Stimulated activated CD8-positive, alpha-beta memory T cell treated with anti-CD3 and anti-CD28 coated beads, Interleukin-7, amount 100 ng/mL, for 4 hours (primary cell): ENCODE measurements around the gene CIART.
A peak's percentile ranks its signal among the peaks of the same experiment; 100 is the strongest.
"Not testable (repeated sequence)": the region's sequence is repeated elsewhere in the genome, so short reads cannot be mapped to it uniquely, and the experiment has no call there.

ENCODE experiments used
- DNase-seq, 2 donors: peaks; one replicate each; pipeline ENCODE4 v3.0.0-alpha.2; 2020; ENCODE audit warnings: low read depth in 2 of 2

Gene CIART, protein sequence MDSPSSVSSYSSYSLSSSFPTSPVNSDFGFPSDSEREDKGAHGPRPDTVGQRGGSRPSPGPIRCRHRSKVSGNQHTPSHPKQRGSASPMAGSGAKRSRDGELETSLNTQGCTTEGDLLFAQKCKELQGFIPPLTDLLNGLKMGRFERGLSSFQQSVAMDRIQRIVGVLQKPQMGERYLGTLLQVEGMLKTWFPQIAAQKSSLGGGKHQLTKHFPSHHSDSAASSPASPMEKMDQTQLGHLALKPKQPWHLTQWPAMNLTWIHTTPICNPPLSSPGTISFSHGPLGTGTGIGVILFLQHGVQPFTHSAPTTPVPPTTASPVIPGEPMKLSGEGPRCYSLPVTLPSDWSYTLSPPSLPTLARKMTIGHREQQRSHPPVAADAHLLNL

DNA sequence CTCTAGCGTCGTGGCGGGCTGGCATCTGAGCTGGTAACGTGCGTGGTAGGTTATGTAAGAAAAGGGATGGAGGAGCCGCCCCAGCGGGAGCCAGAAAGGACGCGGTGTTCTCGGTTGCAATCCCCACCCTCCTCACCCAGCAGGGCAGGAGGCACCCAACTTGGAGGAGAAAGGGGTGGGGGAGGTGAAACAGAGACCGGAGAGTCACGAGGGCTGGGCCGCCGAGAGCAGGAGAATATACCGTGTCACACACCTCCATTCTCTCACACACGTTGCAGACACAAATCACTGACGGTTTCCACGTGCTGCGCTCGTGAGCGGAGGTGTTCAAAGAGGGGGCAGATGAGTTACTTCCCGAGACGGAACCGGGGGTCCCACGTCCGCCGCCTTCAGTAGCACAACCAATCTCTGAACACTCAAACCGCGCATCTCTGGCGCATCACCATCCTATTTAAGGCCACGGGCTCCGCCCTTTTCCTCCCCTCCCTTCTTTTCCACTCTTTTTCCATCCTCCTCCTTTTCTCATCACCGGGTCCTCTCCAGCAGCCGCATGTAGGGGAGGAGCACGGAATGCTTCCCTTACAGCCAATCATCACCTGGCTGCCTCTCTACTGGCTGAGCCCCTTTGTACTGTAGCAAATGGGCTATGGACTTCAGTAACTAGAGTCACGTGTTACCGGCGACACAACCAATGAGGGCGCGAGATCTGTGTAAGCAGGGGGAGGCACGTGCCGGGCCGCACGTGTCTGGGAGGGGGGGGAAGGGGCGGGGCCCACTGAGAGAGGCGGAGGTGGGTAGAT lies at the start of gene CIART:
TSS of gene CIART (plus strand) at position 797 of the 800 bp plus-strand sequence. CDS start 714 bp downstream, outside the sequence.
- peak; percentile 77 to 87 for DNase-seq

DNA sequence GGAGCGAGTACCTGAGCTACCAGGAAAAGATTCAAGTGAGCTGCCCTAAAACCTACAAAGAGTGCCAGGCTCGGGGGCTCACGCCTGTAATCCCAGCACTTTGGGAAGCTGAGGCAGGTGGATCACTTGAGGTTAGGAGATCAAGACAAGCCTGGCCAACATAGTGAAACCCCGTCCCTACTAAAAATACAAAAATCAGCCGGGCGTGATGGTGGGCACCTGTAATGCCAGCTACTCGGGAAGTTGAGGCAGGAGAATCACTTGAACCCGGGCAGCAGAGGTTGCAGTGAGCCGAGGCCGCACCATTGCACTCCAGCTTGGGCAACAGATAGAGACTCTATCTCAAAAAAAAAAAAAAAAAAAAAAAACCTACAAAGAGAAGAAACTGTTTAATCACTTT lies 49.4 kb upstream of the CIART start:
- DNase-seq: not testable (repeated sequence)

GRCh38 chr1:150233359-150234308 lies 48.7 kb upstream of the CIART start:
- peak; percentile 58 to 65 for DNase-seq

GRCh38 chr1:150234309-150234565 lies 48.1 kb upstream of the CIART start:
- DNase-seq: no peak

DNA sequence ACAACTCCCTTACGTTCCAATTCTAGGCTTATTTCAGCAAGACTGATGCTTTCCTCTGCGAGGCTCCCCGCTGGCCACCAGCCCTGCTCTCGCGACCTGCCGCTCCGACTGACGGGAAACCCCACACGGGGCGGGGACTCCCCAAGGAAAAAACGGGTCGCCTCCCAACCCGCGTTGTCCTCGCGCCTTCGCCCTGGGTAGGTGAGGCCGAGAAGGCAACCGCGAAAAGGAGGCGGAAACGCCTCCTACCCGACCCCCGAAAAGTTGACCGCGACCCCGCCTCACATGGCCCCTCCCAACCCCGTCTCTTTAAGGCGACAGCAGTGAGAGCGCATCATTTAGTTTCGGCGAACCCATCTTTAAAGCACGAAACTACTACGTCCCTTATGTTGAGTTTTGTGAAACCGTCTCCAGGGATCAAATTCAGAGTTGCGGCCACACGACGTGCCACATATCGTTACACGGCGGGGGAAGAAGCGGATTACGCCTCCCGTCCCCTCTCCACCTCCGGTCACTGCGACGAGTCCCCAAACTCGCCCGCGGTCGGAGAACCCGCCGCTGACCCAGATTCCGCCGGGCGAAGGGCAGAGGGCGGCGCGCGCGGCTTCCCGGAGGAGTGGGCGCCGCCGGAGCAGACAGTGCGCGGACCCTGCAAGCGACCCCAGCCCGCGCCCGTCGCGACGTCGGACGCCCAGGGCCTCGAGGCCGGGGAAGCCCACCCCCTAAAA lies 47.6 kb upstream of the CIART start:
- peak; percentile 80 to 89 for DNase-seq

DNA sequence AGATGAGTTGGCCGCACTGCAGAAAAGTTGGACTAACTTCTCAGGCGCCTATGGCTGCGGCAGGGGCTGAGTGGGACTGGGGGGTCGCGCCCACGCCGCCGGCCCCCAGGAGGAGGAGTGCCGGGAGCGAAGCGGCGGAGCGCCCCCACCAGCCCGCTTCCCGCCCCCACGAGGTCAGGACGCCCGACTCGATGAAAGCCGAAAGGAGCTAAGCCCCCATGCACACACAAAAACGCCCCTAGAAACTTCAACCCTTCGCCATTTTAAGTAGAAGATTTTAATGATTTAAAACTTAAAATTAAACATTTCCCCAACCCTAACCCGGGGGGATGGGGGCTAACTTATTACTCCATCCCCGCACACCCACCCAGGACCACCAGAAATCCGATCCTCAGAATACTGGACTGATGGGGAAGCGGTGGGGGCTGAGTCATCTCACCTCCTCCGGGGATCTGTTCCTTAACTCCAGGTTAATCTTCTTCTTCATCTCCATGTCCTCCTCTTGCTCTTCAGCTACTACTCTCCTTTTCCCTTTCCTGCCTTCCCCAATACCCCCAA lies 47.0 kb upstream of the CIART start:
- DNase-seq: peak in 1 of 2 donors; percentile 36

- DNase-seq: peak; percentile 84 to 91
Observed at GRCh38 chr1:150235852-150236613, 46.3 kb upstream of the CIART start, which contains the start of gene ANP32E. Gene ANP32E (minus strand): TSS chr1:150236112. CDS start chr1:150235786, 326 bp downstream.

DNA sequence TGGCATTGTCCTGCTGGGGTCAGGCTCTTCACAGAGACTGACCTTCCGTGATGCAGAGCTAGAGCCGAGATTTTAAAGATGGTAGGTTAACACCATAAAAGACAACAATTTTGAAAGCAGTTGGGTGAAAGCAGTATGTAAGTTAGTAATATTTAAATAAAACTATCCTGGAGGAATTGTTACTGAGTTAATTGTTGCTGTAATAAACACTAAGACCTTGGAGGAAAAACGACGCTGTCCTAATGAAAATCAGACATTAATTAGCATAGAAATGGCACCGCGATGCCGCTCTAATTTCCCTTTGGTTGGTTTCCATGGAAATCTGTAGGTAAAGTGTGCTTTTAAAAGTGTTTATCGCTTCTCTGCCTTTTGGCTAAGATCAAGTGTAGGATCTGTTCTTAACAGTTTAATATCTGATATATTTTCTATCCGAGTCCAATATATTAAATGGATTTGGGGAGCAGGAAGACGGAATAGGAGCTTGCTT lies 45.7 kb upstream of the CIART start:
- DNase-seq: no peak

DNA sequence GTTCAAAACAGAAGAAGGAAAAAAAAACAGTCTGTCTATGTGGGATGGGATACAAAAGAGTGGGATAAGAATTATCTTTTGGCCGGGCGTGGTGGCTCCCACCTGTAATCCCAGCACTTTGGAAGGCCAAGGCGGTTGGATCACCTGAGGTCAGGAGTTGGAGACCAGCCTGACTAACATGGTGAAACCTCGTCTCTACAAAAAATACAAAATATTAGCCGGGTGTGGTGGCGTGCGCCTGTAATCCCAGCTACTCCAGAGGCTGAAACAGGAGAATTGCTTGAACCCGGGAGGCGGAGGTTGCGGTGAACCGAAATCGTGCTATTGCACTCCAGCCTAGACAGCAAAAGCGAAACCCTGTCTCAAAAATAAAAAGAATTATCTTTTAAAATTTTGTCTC lies 45.2 kb upstream of the CIART start:
- DNase-seq: not testable (repeated sequence)

GRCh38 chr1:150237746-150238145 lies 44.6 kb upstream of the CIART start:
- DNase-seq: no peak

GRCh38 chr1:150243003-150243402 lies 39.4 kb upstream of the CIART start:
- no peak for DNase-seq

DNA sequence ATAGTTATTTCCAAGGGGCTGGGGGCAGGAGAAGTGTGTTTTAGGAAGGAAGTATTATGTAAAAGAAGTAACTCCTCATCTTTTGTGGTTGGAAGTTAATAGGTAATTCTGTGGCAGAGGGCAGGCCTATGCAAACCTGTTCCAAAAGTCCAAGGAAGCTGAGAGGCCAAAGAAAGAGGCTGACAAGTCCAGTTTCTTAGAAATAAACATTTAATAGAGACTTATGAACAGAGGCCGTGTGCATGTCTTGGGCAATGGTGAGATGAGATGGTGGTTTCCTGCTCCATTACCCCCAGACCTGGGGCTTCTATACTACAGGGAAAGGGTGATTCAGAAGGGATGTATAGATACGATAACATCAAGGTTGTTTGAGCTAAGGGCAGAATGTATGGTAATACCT lies 32.4 kb upstream of the CIART start:
- DNase-seq: no peak

- DNase-seq: no peak
Observed at GRCh38 chr1:150256198-150256553, 26.2 kb upstream of the CIART start.

DNA sequence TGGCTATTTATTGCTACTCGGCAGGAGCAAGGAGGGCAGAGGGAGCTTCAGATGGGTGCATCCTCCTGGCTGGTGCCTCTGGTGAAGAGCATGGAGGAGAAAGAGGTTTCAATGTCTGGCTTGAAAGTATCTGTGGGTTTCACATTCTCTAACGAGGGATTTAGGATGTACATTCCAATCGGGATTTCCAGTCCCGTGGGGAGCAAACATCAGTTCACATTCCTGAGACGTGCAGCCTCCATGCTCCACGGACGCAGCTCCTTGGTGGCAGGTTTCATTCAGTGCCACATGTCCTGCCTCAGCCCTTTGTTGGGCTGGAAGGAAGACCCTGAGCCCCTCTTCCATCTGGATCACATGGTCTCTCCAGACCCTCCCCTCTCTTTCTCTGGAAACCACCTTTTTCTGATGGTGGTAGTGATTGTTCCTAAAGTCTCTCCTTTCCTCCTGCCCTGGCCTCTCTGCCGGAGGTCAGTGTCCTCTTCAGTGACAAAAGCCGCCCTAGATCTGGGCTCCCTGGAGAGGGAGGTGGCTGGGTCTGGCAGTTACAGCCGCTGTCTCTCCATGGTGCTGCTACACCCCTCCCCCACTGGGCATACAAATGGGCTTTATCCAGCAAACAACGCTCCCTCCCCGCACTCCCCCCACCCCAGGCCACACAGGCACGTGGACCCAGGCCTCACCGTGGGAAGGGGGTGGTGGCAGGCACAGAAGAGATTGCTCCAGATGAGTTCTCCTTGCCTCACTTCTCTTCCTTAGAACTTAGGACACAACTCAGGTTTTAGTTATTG lies 25.6 kb upstream of the CIART start:
- DNase-seq: no peak

- DNase-seq: no peak
Observed at GRCh38 chr1:150257624-150258585, 24.4 kb upstream of the CIART start, which contains the start of gene CA14. Gene CA14 (plus strand): TSS chr1:150257774. CDS start chr1:150258129, 355 bp downstream.

DNA sequence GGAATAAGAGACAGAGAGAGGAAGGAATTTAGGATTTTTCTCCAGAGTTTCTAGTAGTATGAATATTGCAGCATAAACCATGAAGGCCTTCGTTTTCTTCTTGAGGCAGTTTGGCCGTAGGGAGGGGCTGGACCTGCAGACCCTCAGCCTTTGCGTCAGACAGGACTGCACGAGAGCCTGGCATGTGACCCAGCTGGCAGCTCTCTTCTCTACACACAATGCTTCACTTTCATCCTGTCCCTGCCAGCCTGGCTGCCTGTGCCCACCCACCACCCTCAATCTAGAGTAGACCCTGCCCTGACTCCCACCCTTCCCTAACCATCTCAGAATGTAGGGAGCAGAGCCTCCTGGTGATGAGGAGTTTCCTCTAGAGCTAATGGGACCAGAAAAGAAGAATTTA lies 23.1 kb upstream of the CIART start:
- no peak for DNase-seq

DNA sequence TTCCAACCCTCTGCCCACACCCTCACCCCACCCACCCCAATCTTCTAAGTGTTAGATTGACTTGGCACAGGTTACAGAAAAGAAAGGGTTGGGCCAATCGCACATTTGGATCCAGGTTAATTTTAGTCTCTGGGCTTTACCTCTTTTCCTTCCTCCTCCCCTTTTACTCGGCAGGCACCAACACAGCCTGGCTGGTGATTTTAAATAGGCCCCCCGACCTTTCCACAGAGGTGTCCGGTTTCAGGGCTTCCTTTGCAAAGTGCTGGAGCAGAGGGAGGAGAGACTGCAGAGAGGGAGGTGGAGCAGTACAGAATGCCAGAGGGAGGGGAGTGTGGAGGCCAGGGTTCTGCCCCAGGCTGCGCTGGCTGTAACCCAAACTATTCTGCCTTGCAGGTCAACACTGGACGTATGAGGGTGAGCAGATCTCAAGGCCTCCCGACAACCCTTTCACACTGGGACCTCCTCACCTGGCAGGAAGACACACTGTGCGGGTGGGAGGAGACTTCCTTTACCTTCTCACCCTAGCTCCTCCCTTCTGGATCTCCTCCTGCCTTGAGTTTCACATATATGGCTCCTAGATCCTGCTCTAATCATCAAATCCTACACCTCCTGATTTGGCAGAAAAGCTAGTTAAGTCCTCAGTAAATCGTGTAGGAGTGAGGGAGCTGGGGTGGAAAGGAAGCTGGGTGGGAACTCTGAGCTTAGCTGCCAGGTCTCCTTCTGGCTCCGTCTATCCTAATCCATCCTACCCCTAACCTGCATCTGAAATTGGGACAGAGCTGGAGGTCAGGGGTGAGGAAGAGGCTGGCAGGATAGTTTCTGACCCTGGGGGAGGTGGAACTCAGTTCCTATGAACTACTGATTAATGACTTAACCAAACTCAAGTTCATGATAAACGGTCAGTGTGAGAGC lies 22.3 kb upstream of the CIART start:
- DNase-seq: no peak
